CD8-positive, alpha-beta memory T cell (primary cell): ENCODE results near the gene PKP1. TPM values are rescaled to one million over a fixed set of nuclear protein-coding genes. Genes with fewer than 3 reads are reported as not detected.

Experiments
- CTCF ChIA-PET: fragments of 350-600 bp; sonication (Branson Sonifier 250); formaldehyde crosslinking; loops from one replicate; lab custom pipeline; 2021; ENCODE audit warnings: antibody characterized with exemption; lab: Charles Lee
- POLR2A ChIA-PET: fragments of 350-600 bp; sonication (Branson Sonifier 250); formaldehyde crosslinking; loops from one replicate; lab custom pipeline; 2021; ENCODE audit warnings: antibody characterized with exemption; lab: Charles Lee
- DNase-seq, 5 donors: peaks; one replicate each; pipeline versions ENCODE4 v3.0.0 to v3.0.0-alpha.2; 2020 to 2022; ENCODE audit warnings: mixed read lengths in 1 of 5
- H3K27ac ChIP-seq: one replicate; pipeline ENCODE4 v1.7.0; 2013; ENCODE audit warnings: low read depth, mild to moderate bottlenecking, low read length, moderate library complexity
- H3K27me3 ChIP-seq: 2 replicates; pipeline ENCODE4 v1.7.0; 2013; ENCODE audit warnings: low read length, mild to moderate bottlenecking; ENCODE audit not compliant: insufficient read depth, poor library complexity, severe bottlenecking
- H3K36me3 ChIP-seq: 2 replicates; pipeline ENCODE4 v1.7.0; 2013; ENCODE audit warnings: mild to moderate bottlenecking, low read length, moderate library complexity; ENCODE audit not compliant: insufficient read depth
- H3K4me1 ChIP-seq: 2 replicates; pipeline ENCODE4 v1.7.0; 2013; ENCODE audit warnings: mild to moderate bottlenecking, low read length, moderate library complexity; ENCODE audit not compliant: insufficient read depth
- H3K4me3 ChIP-seq: 2 replicates; pipeline ENCODE4 v1.7.0; 2013; ENCODE audit warnings: mild to moderate bottlenecking, low read length
- H3K9me3 ChIP-seq: 2 replicates; pipeline ENCODE4 v1.7.0; 2013; ENCODE audit warnings: mild to moderate bottlenecking, low read length
- H3K27ac Mint-ChIP-seq, 8 donors: one replicate each; pipeline ENCODE4 v1.8.0; 2020 to 2021; ENCODE audit warnings: mixed read lengths in 8 of 8, mild to moderate bottlenecking in 6 of 8, inconsistent platforms in 3 of 8, moderate library complexity in 3 of 8
- H3K27me3 Mint-ChIP-seq, 2 donors: one replicate each; pipeline ENCODE4 v1.8.0; 2020 to 2021; ENCODE audit warnings: mixed read lengths in 2 of 2, mild to moderate bottlenecking in 1 of 2, moderate library complexity in 1 of 2
- H3K36me3 Mint-ChIP-seq, 3 donors: one replicate each; pipeline ENCODE4 v1.8.0; 2020 to 2021; ENCODE audit warnings: mixed read lengths in 3 of 3, inconsistent platforms in 1 of 3, mild to moderate bottlenecking in 1 of 3
- H3K4me1 Mint-ChIP-seq, 3 donors: one replicate each; pipeline ENCODE4 v1.8.0; 2020 to 2021; ENCODE audit warnings: mixed read lengths in 3 of 3, inconsistent platforms in 1 of 3, mild to moderate bottlenecking in 1 of 3
- H3K4me3 Mint-ChIP-seq, 7 donors: one replicate each; pipeline ENCODE4 v1.8.0; 2020 to 2021; ENCODE audit warnings: mixed read lengths in 7 of 7, mild to moderate bottlenecking in 6 of 7, moderate library complexity in 4 of 7, inconsistent platforms in 2 of 7
- H3K9me3 Mint-ChIP-seq, 5 donors: one replicate each; pipeline ENCODE4 v1.8.0; 2020 to 2022; ENCODE audit warnings: mixed read lengths in 5 of 5, mild to moderate bottlenecking in 3 of 5, moderate library complexity in 2 of 5, inconsistent platforms in 1 of 5
- polyA plus RNA-seq: library from polyadenylated mRNA; unstranded; fragments of 300-500 nt; fragmentation: Illumina TruSeq; gene quantifications from one replicate; pipeline ENCODE4 v1.2.3, GENCODE V29; 2021
- total RNA-seq, 2 experiments: library from RNA; stranded (reverse); gene quantifications; one replicate each; pipeline ENCODE4 v1.2.3, GENCODE V29; 2021

The PKP1 gene
- total and polyA plus RNA-seq, 3 experiments from 2014 or later = not detected

GRCh38 chr1:201381130-201381529, 97.8 kb downstream of the PKP1 start:
- Mint-ChIP-seq H3K4me3 (no peak overlapping the region), H3K27me3 (peaks cover 11 to 21% of the 10 kb centered on the region in 2 donors), H3K36me3 (no peaks in the 10 kb centered on the region), H3K9me3 (peaks cover 0 to 2% (median 0%) of the 10 kb centered on the region in 5 donors), H3K27ac (no peak overlapping the region), H3K4me1 (no peaks in the 10 kb centered on the region)
- H3K9me3 ChIP-seq = no peaks in the 10 kb centered on the region
- ChIA-PET POLR2A (no interaction called here), CTCF (no interaction called here)
- DNase-seq = no peak
- H3K36me3 ChIP-seq = no peaks in the 10 kb centered on the region
- H3K4me1 ChIP-seq = no peaks in the 10 kb centered on the region
- H3K27me3 ChIP-seq = no peaks in the 10 kb centered on the region
- H3K4me3 ChIP-seq = no peak overlapping the region
- H3K27ac ChIP-seq = no peak overlapping the region

Other genes starting within 250 kb of the PKP1 start
- gene CACNA1S, start 171.1 kb upstream of the PKP1 start, total RNA-seq = not detected
- gene CACNA1S, start 171.1 kb upstream of the PKP1 start, polyA plus RNA-seq = not detected
- under 1 TPM in 1 of 2 experiments, not detected in 1; 0.22 TPM for gene ASCL5, start 156.3 kb upstream of the PKP1 start, total RNA-seq
- not detected for gene ASCL5, start 156.3 kb upstream of the PKP1 start, polyA plus RNA-seq
- 10 to 100 TPM; 16.3 to 17.1 TPM for gene TMEM9, start 129.0 kb upstream of the PKP1 start, total RNA-seq
- gene TMEM9, start 129.0 kb upstream of the PKP1 start, polyA plus RNA-seq = 32.8 TPM
- gene IGFN1, start 92.7 kb upstream of the PKP1 start, total RNA-seq = not detected
- not detected for gene IGFN1, start 92.7 kb upstream of the PKP1 start, polyA plus RNA-seq
- gene TNNT2, start 94.2 kb downstream of the PKP1 start, total RNA-seq = not detected
- gene TNNT2, start 94.2 kb downstream of the PKP1 start, polyA plus RNA-seq = not detected
- gene LAD1, start 115.8 kb downstream of the PKP1 start, total RNA-seq = not detected
- gene LAD1, start 115.8 kb downstream of the PKP1 start, polyA plus RNA-seq = not detected
- not detected for gene TNNI1, start 138.2 kb downstream of the PKP1 start, total RNA-seq
- gene TNNI1, start 138.2 kb downstream of the PKP1 start, polyA plus RNA-seq = not detected
- 10 to 100 TPM; 18.6 to 22.7 TPM for gene PHLDA3, start 185.7 kb downstream of the PKP1 start, total RNA-seq
- gene PHLDA3, start 185.7 kb downstream of the PKP1 start, polyA plus RNA-seq = 1.0 TPM
- 10 to 100 TPM; 66.9 to 67.6 TPM for gene CSRP1, start 223.6 kb downstream of the PKP1 start, total RNA-seq
- 65.0 TPM for gene CSRP1, start 223.6 kb downstream of the PKP1 start, polyA plus RNA-seq